Measurements from ENCODE around the gene SLC22A15. TPM values are rescaled to one million over a fixed set of nuclear protein-coding genes. Genes with fewer than 3 reads are reported as not detected.

The SLC22A15 gene
- total RNA-seq = 1 to 10 TPM; 6.0 to 9.2 (median 6.3) TPM
- 12.3 TPM for total RNA-seq (2013)

GRCh38 chr1:115976062-115976920, at the start of gene SLC22A15:
Gene SLC22A15 (plus strand): TSS chr1:115976513. CDS start chr1:115976628, 115 bp downstream.
- Mint-ChIP-seq H3K27me3 (ENCODE audit: low read depth in 2 of 2) (no peaks in the 10 kb centered on the region), H3K36me3 (no peaks in the 10 kb centered on the region), H3K9me3 (no peaks in the 10 kb centered on the region), H3K27ac (peak within 1 kb of the TSS; percentile 77 to 89), H3K4me1 (peaks cover 29 to 32% of the 10 kb centered on the region in 2 donors), H3K4me3 (peak within 1 kb of the TSS; percentile 97)
- intact Hi-C loops (cut with micrococcal nuclease) = no loop called here
- H3K4me3 ChIP-seq (ENCODE audit: low read length) = peak within 1 kb of the TSS; percentile 38
- no peaks in the 10 kb centered on the region for H3K9me3 ChIP-seq (ENCODE audit: control insufficient read depth, insufficient read depth, low read length)
- peak; percentile 75 to 83 (median 79) for ATAC-seq
- TF ChIP-seq, protein P1, sequence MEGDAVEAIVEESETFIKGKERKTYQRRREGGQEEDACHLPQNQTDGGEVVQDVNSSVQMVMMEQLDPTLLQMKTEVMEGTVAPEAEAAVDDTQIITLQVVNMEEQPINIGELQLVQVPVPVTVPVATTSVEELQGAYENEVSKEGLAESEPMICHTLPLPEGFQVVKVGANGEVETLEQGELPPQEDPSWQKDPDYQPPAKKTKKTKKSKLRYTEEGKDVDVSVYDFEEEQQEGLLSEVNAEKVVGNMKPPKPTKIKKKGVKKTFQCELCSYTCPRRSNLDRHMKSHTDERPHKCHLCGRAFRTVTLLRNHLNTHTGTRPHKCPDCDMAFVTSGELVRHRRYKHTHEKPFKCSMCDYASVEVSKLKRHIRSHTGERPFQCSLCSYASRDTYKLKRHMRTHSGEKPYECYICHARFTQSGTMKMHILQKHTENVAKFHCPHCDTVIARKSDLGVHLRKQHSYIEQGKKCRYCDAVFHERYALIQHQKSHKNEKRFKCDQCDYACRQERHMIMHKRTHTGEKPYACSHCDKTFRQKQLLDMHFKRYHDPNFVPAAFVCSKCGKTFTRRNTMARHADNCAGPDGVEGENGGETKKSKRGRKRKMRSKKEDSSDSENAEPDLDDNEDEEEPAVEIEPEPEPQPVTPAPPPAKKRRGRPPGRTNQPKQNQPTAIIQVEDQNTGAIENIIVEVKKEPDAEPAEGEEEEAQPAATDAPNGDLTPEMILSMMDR (IDR thresholded peaks at IDR 0.05) = no peak
- H3K27ac ChIP-seq (ENCODE audit: low read length) = peak within 1 kb of the TSS; percentile 46
- peak; percentile 49 to 50 for DNase-seq
- H3K27me3 ChIP-seq (ENCODE audit: control insufficient read depth, insufficient read depth, low read length) = no peaks in the 10 kb centered on the region
- H3K36me3 ChIP-seq (ENCODE audit: control insufficient read depth, insufficient read depth, low read length) = no peaks in the 10 kb centered on the region
- peaks cover 14% of the 10 kb centered on the region for H3K4me1 ChIP-seq (ENCODE audit: control insufficient read depth, insufficient read depth, low read length)
- under 1% methylated on average over 91 of the region's 91 CpGs for WGBS (ENCODE audit: insufficient coverage)

GRCh38 chr1:115927971-115928370, 48.3 kb upstream of the SLC22A15 start:
- 92% methylated on average over 4 of the region's 4 CpGs for WGBS (ENCODE audit: insufficient coverage)
- H3K27me3 Mint-ChIP-seq (ENCODE audit: low read depth in 2 of 2) = peaks cover 6% of the 10 kb centered on the region in 2 donors
- H3K9me3 Mint-ChIP-seq = no peaks in the 10 kb centered on the region
- Histone ChIP-seq H3K36me3 (ENCODE audit: control insufficient read depth, insufficient read depth, low read length) (no peaks in the 10 kb centered on the region), H3K4me3 (ENCODE audit: low read length) (no peak overlapping the region), H3K27me3 (ENCODE audit: control insufficient read depth, insufficient read depth, low read length) (peaks cover 2% of the 10 kb centered on the region), H3K27ac (ENCODE audit: low read length) (no peak overlapping the region), H3K4me1 (ENCODE audit: control insufficient read depth, insufficient read depth, low read length) (no peaks in the 10 kb centered on the region), H3K9me3 (ENCODE audit: control insufficient read depth, insufficient read depth, low read length) (no peaks in the 10 kb centered on the region)
- DNase-seq = no peak
- no peak overlapping the region for H3K27ac Mint-ChIP-seq
- intact Hi-C loops (cut with micrococcal nuclease) = no loop called here
- H3K4me3 Mint-ChIP-seq = no peak overlapping the region
- TF ChIP-seq, protein P1 (IDR thresholded peaks at IDR 0.05) = no peak
- no peak for ATAC-seq
- no peaks in the 10 kb centered on the region for H3K36me3 Mint-ChIP-seq
- H3K4me1 Mint-ChIP-seq = no peaks in the 10 kb centered on the region

DNA sequence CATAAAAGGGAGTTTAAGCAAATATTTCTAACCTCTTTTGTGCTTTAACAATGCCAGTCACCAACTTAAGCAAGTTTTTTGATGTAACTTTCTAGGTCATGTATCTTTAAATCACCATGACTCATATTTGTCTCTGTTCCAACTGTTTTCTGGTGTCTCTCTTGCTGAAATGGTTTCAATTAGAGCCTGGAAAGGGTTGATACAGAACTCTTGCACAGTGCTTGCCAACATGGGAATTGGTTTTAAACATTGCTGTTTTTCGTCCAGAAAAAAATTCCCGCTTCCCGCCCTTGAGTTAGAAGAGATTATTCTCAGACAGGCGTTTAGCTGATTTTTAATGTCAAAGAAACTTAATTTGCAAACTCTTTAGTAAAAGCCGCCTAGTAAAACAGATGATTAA, 46.4 kb upstream of the SLC22A15 start:
- Histone ChIP-seq H3K4me3 (ENCODE audit: low read length) (no peak overlapping the region), H3K36me3 (ENCODE audit: control insufficient read depth, insufficient read depth, low read length) (no peaks in the 10 kb centered on the region), H3K27ac (ENCODE audit: low read length) (no peak overlapping the region), H3K27me3 (ENCODE audit: control insufficient read depth, insufficient read depth, low read length) (peaks cover 2% of the 10 kb centered on the region), H3K9me3 (ENCODE audit: control insufficient read depth, insufficient read depth, low read length) (no peaks in the 10 kb centered on the region), H3K4me1 (ENCODE audit: control insufficient read depth, insufficient read depth, low read length) (no peaks in the 10 kb centered on the region)
- TF ChIP-seq, protein P1 (IDR thresholded peaks at IDR 0.05) = no peak
- H3K27ac Mint-ChIP-seq = no peak overlapping the region
- H3K4me3 Mint-ChIP-seq = no peak overlapping the region
- no peak for DNase-seq
- peaks cover 6 to 10% of the 10 kb centered on the region in 2 donors for H3K27me3 Mint-ChIP-seq (ENCODE audit: low read depth in 2 of 2)
- H3K4me1 Mint-ChIP-seq = no peaks in the 10 kb centered on the region
- no peaks in the 10 kb centered on the region for H3K9me3 Mint-ChIP-seq
- no peak for ATAC-seq
- 87% methylated on average over 5 of the region's 5 CpGs for WGBS (ENCODE audit: insufficient coverage)
- no peaks in the 10 kb centered on the region for H3K36me3 Mint-ChIP-seq
- intact Hi-C loops (cut with micrococcal nuclease) = no loop called here
